K562 (cell line): ENCODE measurements around the gene ZNF275. TPM values are rescaled to one million over a fixed set of nuclear protein-coding genes. Genes with fewer than 3 reads are reported as not detected.

Source experiments
- ATAC-seq: fragments of 200-7000 bp; cut with Tn5 transposase; 3 replicates; pipeline ENCODE4 v1.9.1; 2020; ENCODE audit warnings: moderate library complexity
- BruUV-seq: library from RNA; stranded (reverse); fragments of 400-500 nt; replicated peaks from 2 replicates; lab custom pipeline; 2021; lab: Mats Ljungman, UMichigan
- CTCF ChIA-PET: fragments of 300-600 bp; formaldehyde crosslinking; extraction: SDS; loops from one replicate; lab custom pipeline; 2021; ENCODE audit warnings: low intra/inter-chr PET ratio; lab: Yijun Ruan, JAX
- POLR2A ChIA-PET: fragments of 300-600, 350-650 bp; sonication (Branson Sonifier 250); formaldehyde crosslinking; extraction: SDS; loops from one replicate; lab custom pipeline; 2021; ENCODE audit warnings: antibody characterized with exemption, inconsistent platforms; lab: Yijun Ruan, JAX
- DNase-seq, 4 experiments: peaks; one replicate each; pipeline versions ENCODE4 v3.0.0 to v3.0.0-alpha.2; 2011 to 2018; ENCODE audit warnings: low spot score in 3 of 4, mixed read lengths in 3 of 4; ENCODE audit errors: extremely low read depth in 1 of 4
- FAIRE-seq: peaks from 2 replicates; lab custom pipeline; 2011; peaks lifted over from hg19 to GRCh38; lab: Jason Lieb, UNC
- H2AFZ ChIP-seq: 2 replicates; pipeline ENCODE4 v1.6.0; 2011; ENCODE audit warnings: low read depth, low read length, control low read depth, inconsistent platforms
- H3K27ac ChIP-seq: fragments of 200-600 bp; 3 replicates; pipeline ENCODE4 v1.8.0; 2011; ENCODE audit warnings: low read depth, mild to moderate bottlenecking, control low read depth, inconsistent platforms, low read length, moderate library complexity, mixed read lengths; ENCODE audit errors: extremely low read depth
- H3K27me3 ChIP-seq, 2 experiments: fragments of 300-600 bp in 1 of 2; 2 replicates in 1 of 2; 3 replicates in 1 of 2; pipeline versions ENCODE4 v1.6.0 to v1.8.0; 2011; ENCODE audit warnings: inconsistent platforms in 2 of 2, low read length in 2 of 2, mild to moderate bottlenecking in 1 of 2, mixed read lengths in 1 of 2, moderate library complexity in 1 of 2; ENCODE audit not compliant: control insufficient read depth in 2 of 2, insufficient read depth in 2 of 2
- H3K36me3 ChIP-seq: fragments of 300-600 bp; 3 replicates; pipeline ENCODE4 v1.8.0; 2011; ENCODE audit warnings: mild to moderate bottlenecking, low read length, inconsistent platforms; ENCODE audit not compliant: control insufficient read depth, insufficient read depth
- H3K4me1 ChIP-seq, 2 experiments: fragments of 200-600 bp in 1 of 2; replicated peaks in 1 of 2; 2 replicates in 1 of 2; 3 replicates in 1 of 2; pipeline versions ENCODE4 v1.5.1 to v1.8.0; 2011; ENCODE audit warnings: inconsistent platforms in 2 of 2, low read length in 2 of 2, mild to moderate bottlenecking in 1 of 2, mixed read lengths in 1 of 2, moderate library complexity in 1 of 2; ENCODE audit not compliant: control insufficient read depth in 2 of 2, insufficient read depth in 2 of 2
- H3K4me2 ChIP-seq: 2 replicates; pipeline ENCODE4 v1.6.1; 2011; ENCODE audit warnings: low read length, control low read depth, inconsistent platforms, mixed read lengths; ENCODE audit not compliant: insufficient read depth
- H3K4me3 ChIP-seq: fragments of 200-600 bp; sonication (generic), shearing (Covaris generic); 2 replicates; pipeline ENCODE4 v1.5.1; 2016; ENCODE audit warnings: control low read depth, inconsistent platforms
- H3K79me2 ChIP-seq: fragments of 200-600 bp; 3 replicates; pipeline ENCODE4 v1.8.0; 2011; ENCODE audit warnings: low read length, inconsistent platforms; ENCODE audit not compliant: control insufficient read depth, insufficient read depth
- H3K9ac ChIP-seq, 2 experiments: 2 replicates each; pipeline versions ENCODE4 v1.6.0 to v1.6.1; 2011; ENCODE audit warnings: low read depth in 2 of 2, low read length in 2 of 2, control low read depth in 1 of 2, inconsistent platforms in 1 of 2, mild to moderate bottlenecking in 1 of 2, mixed read lengths in 1 of 2; ENCODE audit not compliant: insufficient read depth in 1 of 2
- H3K9me1 ChIP-seq: one replicate; pipeline ENCODE4 v1.6.0; 2011; ENCODE audit warnings: inconsistent platforms, mild to moderate bottlenecking, low read length, moderate library complexity; ENCODE audit not compliant: control insufficient read depth, insufficient read depth
- H3K9me3 ChIP-seq: replicated peaks from 2 replicates; pipeline ENCODE4 v1.5.1; 2011; ENCODE audit warnings: low read depth, low read length, inconsistent platforms; ENCODE audit not compliant: control insufficient read depth, insufficient read depth
- H4K20me1 ChIP-seq: replicated peaks from 2 replicates; pipeline ENCODE4 v1.6.1; 2011; ENCODE audit warnings: low read length, inconsistent platforms, mixed read lengths; ENCODE audit not compliant: control insufficient read depth, insufficient read depth
- ARID1B ChIP-seq: fragments of 450-650 bp; IDR thresholded peaks from 2 replicates; pipeline ENCODE4 v1.6.1; 2016; ENCODE audit warnings: antibody characterized with exemption, mild to moderate bottlenecking, inconsistent platforms
- HNRNPL ChIP-seq: fragments of 200-400 bp; formaldehyde crosslinking; IDR thresholded peaks from 2 replicates; pipeline ENCODE4 v1.6.1; 2017; ENCODE audit warnings: low read depth, mild to moderate bottlenecking, low read length
- KAT8 ChIP-seq: fragments of 450-650 bp; IDR thresholded peaks from 2 replicates; pipeline ENCODE4 v1.6.1; 2016; ENCODE audit warnings: low read depth, mild to moderate bottlenecking
- LARP7 ChIP-seq: fragments of 450-650 bp; IDR thresholded peaks from 2 replicates; pipeline ENCODE4 v1.6.1; 2016
- MCM5 ChIP-seq: fragments of 450-650 bp; IDR thresholded peaks from 2 replicates; pipeline ENCODE4 v1.6.1; 2016; ENCODE audit warnings: low read depth
- POLR2A ChIP-seq: fragments of 450-650 bp; conservative IDR thresholded peaks from 2 replicates; pipeline ENCODE4 v1.6.1; 2016
- RCOR1 ChIP-seq, 2 experiments: IDR thresholded peaks; 2 replicates each; pipeline ENCODE4 v1.6.1; 2012; ENCODE audit warnings: low read depth in 2 of 2, low read length in 2 of 2, borderline replicate concordance in 1 of 2, improper control_type of control experiment in 1 of 2
- RFX5 ChIP-seq: IDR thresholded peaks from 2 replicates; pipeline ENCODE4 v1.6.1; 2011; ENCODE audit warnings: low read depth, mild to moderate bottlenecking, improper control_type of control experiment, low read length
- ZEB2 ChIP-seq: fragments of 450-650 bp; IDR thresholded peaks from 2 replicates; pipeline ENCODE4 v1.6.1; 2016
- WGBS: fragments of 100-300 bp; shearing (Covaris generic); methylation state at CpG from one replicate; pipeline ENCODE4 v1.1.6; 2016; ENCODE audit warnings: low coverage, mixed read lengths; ENCODE audit not compliant: insufficient coverage; ENCODE audit errors: missing lambda C conversion rate; 5-methylcytosine and 5-hydroxymethylcytosine counted together
- in situ Hi-C: fragments of 300-500 bp; cut with MboI; formaldehyde crosslinking; loops from 4 replicates; pipeline ENCODE4 v1.15.0; 2018; ENCODE audit warnings: inconsistent platforms, mixed read lengths
- intact Hi-C: fragments of 100-400 bp; cut with micrococcal nuclease; formaldehyde crosslinking; loops from 2 replicates; pipeline ENCODE4 v1.14.2; 2022
- polyA plus RNA-seq, 8 experiments: library from polyadenylated mRNA; depleted of rRNA in 4 of 8; stranded (reverse) in 5 of 8; unstranded in 3 of 8; fragments of >200 nt; fragmentation: Nextera tagmentation in 2 of 8; fragmentation: Illumina TruSeq in 1 of 8; extraction: Ambion mirVana in 2 of 8; extraction: Trizol in 1 of 8; gene quantifications; 2 replicates each; pipeline versions ENCODE4 v1.2.1 to v1.2.3, GENCODE V29; 2011 to 2014; ENCODE audit warnings: inconsistent platforms in 1 of 8, missing spikeins in 1 of 8
- total RNA-seq, 7 experiments: library from RNA; depleted of rRNA in 6 of 7; stranded (reverse); fragments of >200 nt in 6 of 7; fragmentation: Illumina TruSeq in 2 of 7; extraction: Trizol in 2 of 7; gene quantifications; 2 replicates each; pipeline versions ENCODE4 v1.2.1 to v1.2.3, GENCODE V29; 2011 to 2021; ENCODE audit warnings: low replicate concordance in 1 of 7
- TF ChIP-seq, protein P1 (sequence below): IDR thresholded peaks from 3 replicates; pipeline ENCODE4 v1.6.1; 2011; ENCODE audit warnings: borderline replicate concordance, mild to moderate bottlenecking, moderate library complexity; ENCODE audit not compliant: insufficient read length; ENCODE audit errors: extremely low read depth
- TF ChIP-seq, protein P2 (sequence below): fragments of 450-650 bp; IDR thresholded peaks from 2 replicates; pipeline ENCODE4 v1.6.1; 2016; ENCODE audit warnings: low read depth

Gene ZNF275
- total and polyA plus RNA-seq, 9 of the 15 experiments (the other 6 are each of a cell fraction or from before 2014, with no cell fraction given) = 2.1 to 19.1 (median 12.0) TPM

DNA sequence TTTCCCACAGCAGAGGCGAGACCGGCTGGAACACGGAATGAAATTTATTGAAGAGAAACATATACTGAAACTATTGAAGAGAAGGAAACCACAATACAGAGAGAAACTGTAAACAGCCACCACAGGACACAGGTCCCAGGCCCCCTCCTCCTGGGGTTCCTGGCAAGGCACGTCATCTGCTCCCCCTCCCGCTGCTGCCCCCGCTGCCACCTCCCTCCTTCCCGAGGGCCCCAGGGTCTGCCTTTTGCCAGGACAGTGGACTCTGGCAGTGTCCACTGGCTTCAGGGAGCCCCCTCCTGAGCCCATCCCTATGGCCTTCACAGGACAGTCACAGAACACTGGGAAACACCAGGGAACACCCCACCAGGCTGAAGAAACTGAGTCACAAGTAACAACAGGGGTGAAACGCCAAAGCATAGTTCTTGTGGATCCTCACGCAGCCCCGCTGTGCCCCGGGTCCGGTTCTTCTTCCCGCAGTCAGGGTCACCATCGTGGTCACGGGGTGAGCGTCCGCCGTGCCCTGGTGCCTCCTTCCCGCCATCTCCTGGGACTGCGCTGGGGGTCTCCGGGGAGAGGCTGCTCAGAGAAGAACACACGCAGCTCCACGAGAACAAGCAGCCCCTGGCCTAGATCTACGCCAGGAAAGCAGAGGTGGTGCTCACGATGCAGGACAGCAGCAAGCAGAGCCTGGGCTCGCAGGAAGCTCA is 61.8 kb downstream of the ZNF275 start:
- Histone ChIP-seq H3K36me3 (no peaks in the 10 kb centered on the region), H4K20me1 (no peaks in the 10 kb centered on the region), H2AFZ (no peak overlapping the region), H3K27ac (no peak overlapping the region), H3K4me2 (no peak overlapping the region), H3K4me3 (no peak overlapping the region), H3K9me1 (no peaks in the 10 kb centered on the region), H3K9ac (no peak overlapping the region), H3K9me3 (no peaks in the 10 kb centered on the region), H3K79me2 (no peaks in the 10 kb centered on the region), H3K4me1 (peaks cover 0 to 22% of the 10 kb centered on the region in 2 experiments; a peak in 2 of 5 replicates), H3K27me3 (peaks cover 0 to 24% of the 10 kb centered on the region in 2 experiments; a peak in 2 of 5 replicates)
- FAIRE-seq = no peak
- in situ Hi-C loops (no loop called here), intact Hi-C loops (no loop called here)
- POLR2A ChIA-PET = no interaction called here
- no peak for ATAC-seq
- no peak for DNase-seq
- no TSS peak for BruUV-seq
- CTCF ChIA-PET = no interaction called here
- WGBS = 22% methylated on average over 19 of the region's 26 CpGs
- no peak for TF ChIP-seq KAT8
- TF ChIP-seq RCOR1 (IDR thresholded peaks at IDR 0.05; ENCODE audit: borderline replicate concordance in 1 of 2, low read depth in 2 of 2, low read length in 2 of 2) = no peak
- TF ChIP-seq HNRNPL = no peak
- TF ChIP-seq, protein P1, sequence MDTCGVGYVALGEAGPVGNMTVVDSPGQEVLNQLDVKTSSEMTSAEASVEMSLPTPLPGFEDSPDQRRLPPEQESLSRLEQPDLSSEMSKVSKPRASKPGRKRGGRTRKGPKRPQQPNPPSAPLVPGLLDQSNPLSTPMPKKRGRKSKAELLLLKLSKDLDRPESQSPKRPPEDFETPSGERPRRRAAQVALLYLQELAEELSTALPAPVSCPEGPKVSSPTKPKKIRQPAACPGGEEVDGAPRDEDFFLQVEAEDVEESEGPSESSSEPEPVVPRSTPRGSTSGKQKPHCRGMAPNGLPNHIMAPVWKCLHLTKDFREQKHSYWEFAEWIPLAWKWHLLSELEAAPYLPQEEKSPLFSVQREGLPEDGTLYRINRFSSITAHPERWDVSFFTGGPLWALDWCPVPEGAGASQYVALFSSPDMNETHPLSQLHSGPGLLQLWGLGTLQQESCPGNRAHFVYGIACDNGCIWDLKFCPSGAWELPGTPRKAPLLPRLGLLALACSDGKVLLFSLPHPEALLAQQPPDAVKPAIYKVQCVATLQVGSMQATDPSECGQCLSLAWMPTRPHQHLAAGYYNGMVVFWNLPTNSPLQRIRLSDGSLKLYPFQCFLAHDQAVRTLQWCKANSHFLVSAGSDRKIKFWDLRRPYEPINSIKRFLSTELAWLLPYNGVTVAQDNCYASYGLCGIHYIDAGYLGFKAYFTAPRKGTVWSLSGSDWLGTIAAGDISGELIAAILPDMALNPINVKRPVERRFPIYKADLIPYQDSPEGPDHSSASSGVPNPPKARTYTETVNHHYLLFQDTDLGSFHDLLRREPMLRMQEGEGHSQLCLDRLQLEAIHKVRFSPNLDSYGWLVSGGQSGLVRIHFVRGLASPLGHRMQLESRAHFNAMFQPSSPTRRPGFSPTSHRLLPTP = no peak
- TF ChIP-seq MCM5 = no peak
- TF ChIP-seq POLR2A = no peak
- TF ChIP-seq RFX5 = no peak
- no peak for TF ChIP-seq ZEB2
- TF ChIP-seq, protein P2, sequence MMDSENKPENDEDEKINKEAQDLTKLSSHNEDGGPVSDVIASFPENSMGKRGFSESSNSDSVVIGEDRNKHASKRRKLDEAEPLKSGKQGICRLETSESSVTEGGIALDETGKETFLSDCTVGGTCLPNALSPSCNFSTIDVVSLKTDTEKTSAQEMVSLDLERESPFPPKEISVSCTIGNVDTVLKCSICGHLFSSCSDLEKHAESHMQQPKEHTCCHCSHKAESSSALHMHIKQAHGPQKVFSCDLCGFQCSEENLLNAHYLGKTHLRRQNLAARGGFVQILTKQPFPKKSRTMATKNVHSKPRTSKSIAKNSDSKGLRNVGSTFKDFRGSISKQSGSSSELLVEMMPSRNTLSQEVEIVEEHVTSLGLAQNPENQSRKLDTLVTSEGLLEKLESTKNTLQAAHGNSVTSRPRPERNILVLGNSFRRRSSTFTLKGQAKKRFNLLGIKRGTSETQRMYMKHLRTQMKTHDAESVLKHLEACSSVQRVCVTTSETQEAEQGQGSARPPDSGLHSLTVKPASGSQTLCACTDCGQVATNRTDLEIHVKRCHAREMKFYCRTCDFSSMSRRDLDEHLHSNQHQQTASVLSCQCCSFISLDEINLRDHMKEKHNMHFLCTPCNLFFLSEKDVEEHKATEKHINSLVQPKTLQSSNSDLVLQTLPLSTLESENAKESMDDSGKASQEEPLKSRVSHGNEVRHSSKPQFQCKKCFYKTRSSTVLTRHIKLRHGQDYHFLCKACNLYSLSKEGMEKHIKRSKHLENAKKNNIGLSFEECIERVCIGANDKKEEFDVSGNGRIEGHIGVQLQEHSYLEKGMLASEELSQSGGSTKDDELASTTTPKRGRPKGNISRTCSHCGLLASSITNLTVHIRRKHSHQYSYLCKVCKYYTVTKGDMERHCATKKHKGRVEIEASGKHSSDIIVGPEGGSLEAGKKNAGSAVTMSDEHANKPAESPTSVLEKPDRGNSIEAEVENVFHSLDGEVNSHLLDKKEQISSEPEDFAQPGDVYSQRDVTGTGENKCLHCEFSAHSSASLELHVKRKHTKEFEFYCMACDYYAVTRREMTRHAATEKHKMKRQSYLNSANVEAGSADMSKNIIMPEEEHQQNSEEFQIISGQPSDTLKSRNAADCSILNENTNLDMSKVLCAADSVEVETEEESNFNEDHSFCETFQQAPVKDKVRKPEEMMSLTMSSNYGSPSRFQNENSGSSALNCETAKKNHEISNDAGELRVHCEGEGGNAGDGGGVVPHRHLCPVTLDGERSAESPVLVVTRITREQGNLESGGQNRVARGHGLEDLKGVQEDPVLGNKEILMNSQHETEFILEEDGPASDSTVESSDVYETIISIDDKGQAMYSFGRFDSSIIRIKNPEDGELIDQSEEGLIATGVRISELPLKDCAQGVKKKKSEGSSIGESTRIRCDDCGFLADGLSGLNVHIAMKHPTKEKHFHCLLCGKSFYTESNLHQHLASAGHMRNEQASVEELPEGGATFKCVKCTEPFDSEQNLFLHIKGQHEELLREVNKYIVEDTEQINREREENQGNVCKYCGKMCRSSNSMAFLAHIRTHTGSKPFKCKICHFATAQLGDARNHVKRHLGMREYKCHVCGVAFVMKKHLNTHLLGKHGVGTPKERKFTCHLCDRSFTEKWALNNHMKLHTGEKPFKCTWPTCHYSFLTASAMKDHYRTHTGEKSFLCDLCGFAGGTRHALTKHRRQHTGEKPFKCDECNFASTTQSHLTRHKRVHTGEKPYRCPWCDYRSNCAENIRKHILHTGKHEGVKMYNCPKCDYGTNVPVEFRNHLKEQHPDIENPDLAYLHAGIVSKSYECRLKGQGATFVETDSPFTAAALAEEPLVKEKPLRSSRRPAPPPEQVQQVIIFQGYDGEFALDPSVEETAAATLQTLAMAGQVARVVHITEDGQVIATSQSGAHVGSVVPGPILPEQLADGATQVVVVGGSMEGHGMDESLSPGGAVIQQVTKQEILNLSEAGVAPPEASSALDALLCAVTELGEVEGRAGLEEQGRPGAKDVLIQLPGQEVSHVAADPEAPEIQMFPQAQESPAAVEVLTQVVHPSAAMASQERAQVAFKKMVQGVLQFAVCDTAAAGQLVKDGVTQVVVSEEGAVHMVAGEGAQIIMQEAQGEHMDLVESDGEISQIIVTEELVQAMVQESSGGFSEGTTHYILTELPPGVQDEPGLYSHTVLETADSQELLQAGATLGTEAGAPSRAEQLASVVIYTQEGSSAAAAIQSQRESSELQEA = no peak
- TF ChIP-seq LARP7 = no peak
- TF ChIP-seq ARID1B = no peak
